HepG2 (cell line): ENCODE measurements around the gene VAV2. TPM values are rescaled to one million over a fixed set of nuclear protein-coding genes. Genes with fewer than 3 reads are reported as not detected.
A peak's percentile ranks its signal among the peaks of the same experiment; 100 is the strongest.

ENCODE experiments used
- CC2D1A ChIP-seq: sonication (generic); formaldehyde crosslinking; IDR thresholded peaks from 2 replicates; pipeline ENCODE4 v1.8.1; 2023; ENCODE audit warnings: mild to moderate bottlenecking, missing genetic modification reagents
- DPF2 ChIP-seq: sonication (generic); formaldehyde crosslinking; IDR thresholded peaks from 2 replicates; pipeline ENCODE4 v1.4.0; 2020; ENCODE audit warnings: mild to moderate bottlenecking, low read depth, missing genetic modification reagents, borderline replicate concordance
- DZIP1 ChIP-seq: sonication (generic); formaldehyde crosslinking; IDR thresholded peaks from 2 replicates; pipeline ENCODE4 v1.5.0; 2020; ENCODE audit warnings: mild to moderate bottlenecking, missing genetic modification reagents
- E2F5 ChIP-seq: sonication (generic); formaldehyde crosslinking; conservative IDR thresholded peaks from 2 replicates; pipeline ENCODE4 v1.4.0; 2020; ENCODE audit warnings: missing genetic modification reagents
- ESRRA ChIP-seq: sonication (generic); formaldehyde crosslinking; IDR thresholded peaks from 2 replicates; pipeline ENCODE4 v1.5.1; 2020; ENCODE audit warnings: mild to moderate bottlenecking, low read depth, missing genetic modification reagents
- FOXP1 ChIP-seq, 2 experiments: fragments of 450-650 bp in 1 of 2; IDR thresholded peaks; 2 replicates each; pipeline ENCODE4 v1.6.1; 2017 to 2018; ENCODE audit warnings: antibody characterized with exemption in 1 of 2
- IKZF5 ChIP-seq: IDR thresholded peaks from 2 replicates; pipeline ENCODE4 v1.6.1; 2018; ENCODE audit warnings: missing genetic modification reagents, mild to moderate bottlenecking, missing compliant biosample characterization
- ISL2 ChIP-seq: sonication (generic); formaldehyde crosslinking; IDR thresholded peaks from 2 replicates; pipeline ENCODE4 v1.5.0; 2020; ENCODE audit warnings: missing genetic modification reagents
- JUND ChIP-seq: sonication (generic); formaldehyde crosslinking; IDR thresholded peaks from 2 replicates; pipeline ENCODE4 v1.8.0; 2022; ENCODE audit warnings: mild to moderate bottlenecking, missing genetic modification reagents
- KAT2B ChIP-seq: fragments of 150-350 bp; IDR thresholded peaks from 2 replicates; pipeline ENCODE4 v1.6.1; 2014; ENCODE audit warnings: low read depth, low read length, borderline replicate concordance
- MTA1 ChIP-seq: sonication (generic); formaldehyde crosslinking; IDR thresholded peaks from 2 replicates; pipeline ENCODE4 v1.4.0; 2020; ENCODE audit warnings: missing genetic modification reagents, mild to moderate bottlenecking, borderline replicate concordance
- NFATC3 ChIP-seq: sonication (generic); formaldehyde crosslinking; IDR thresholded peaks from 2 replicates; pipeline ENCODE4 v1.5.1; 2020; ENCODE audit warnings: mild to moderate bottlenecking, missing genetic modification reagents
- NFKB2 ChIP-seq: sonication (generic); formaldehyde crosslinking; IDR thresholded peaks from 2 replicates; pipeline ENCODE4 v1.4.0; 2020; ENCODE audit warnings: missing genetic modification reagents, borderline replicate concordance
- POGZ ChIP-seq: sonication (generic); formaldehyde crosslinking; IDR thresholded peaks from 2 replicates; pipeline ENCODE4 v1.4.0; 2020; ENCODE audit warnings: mild to moderate bottlenecking, missing genetic modification reagents
- SETDB1 ChIP-seq: sonication (generic); formaldehyde crosslinking; IDR thresholded peaks from 2 replicates; pipeline ENCODE4 v1.5.1; 2020; ENCODE audit warnings: missing genetic modification reagents, mild to moderate bottlenecking, borderline replicate concordance
- SOX6 ChIP-seq, 2 experiments: fragments of 450-650 bp in 1 of 2; sonication (generic) in 1 of 2; formaldehyde crosslinking in 1 of 2; IDR thresholded peaks; 2 replicates each; pipeline versions ENCODE4 v1.4.0 to v1.6.1; 2017 to 2020; ENCODE audit warnings: antibody characterized with exemption in 1 of 2, mild to moderate bottlenecking in 1 of 2, missing genetic modification reagents in 1 of 2
- STAG1 ChIP-seq: sonication (generic); formaldehyde crosslinking; IDR thresholded peaks from 2 replicates; pipeline ENCODE4 v1.4.0; 2020; ENCODE audit warnings: missing genetic modification reagents
- ZNF362 ChIP-seq: sonication (generic); formaldehyde crosslinking; IDR thresholded peaks from 2 replicates; pipeline ENCODE4 v1.4.0; 2020; ENCODE audit warnings: missing genetic modification reagents, mild to moderate bottlenecking, borderline replicate concordance
- ZNF512 ChIP-seq: sonication (generic); formaldehyde crosslinking; IDR thresholded peaks from 2 replicates; pipeline ENCODE4 v1.4.0; 2020; ENCODE audit warnings: mild to moderate bottlenecking, missing genetic modification reagents
- ZNF720 ChIP-seq: sonication (generic); formaldehyde crosslinking; IDR thresholded peaks from 2 replicates; pipeline ENCODE4 v1.4.0; 2020; ENCODE audit warnings: missing genetic modification reagents
- ZNF768 ChIP-seq: sonication (generic); formaldehyde crosslinking; IDR thresholded peaks from 2 replicates; pipeline ENCODE4 v1.4.0; 2020; ENCODE audit warnings: missing genetic modification reagents
- ZNF792 ChIP-seq: IDR thresholded peaks from 2 replicates; pipeline ENCODE4 v1.6.1; 2016
- ZNF891 ChIP-seq: sonication (generic); formaldehyde crosslinking; IDR thresholded peaks from 2 replicates; pipeline ENCODE4 v1.5.0; 2020; ENCODE audit warnings: mild to moderate bottlenecking, missing genetic modification reagents
- polyA plus RNA-seq, 8 experiments: library from polyadenylated mRNA; depleted of rRNA in 3 of 8; stranded (reverse) in 7 of 8; unstranded in 1 of 8; fragments of >200 nt; fragmentation: Illumina TruSeq in 4 of 8; extraction: Trizol in 4 of 8; gene quantifications; 2 replicates each; pipeline versions ENCODE4 v1.2.1 to v1.2.3, GENCODE V29; 2011 to 2016; ENCODE audit warnings: low read depth in 4 of 8, missing spikeins in 1 of 8, mixed read lengths in 1 of 8; ENCODE audit not compliant: insufficient read depth in 1 of 8
- total RNA-seq, 5 experiments: library from RNA; depleted of rRNA; stranded (reverse); fragments of >200 nt; fragmentation: Illumina TruSeq; extraction: Trizol; gene quantifications; 2 replicates each; pipeline ENCODE4 v1.2.3, GENCODE V29; 2016; ENCODE audit warnings: low read depth in 1 of 5

Gene VAV2
- total and polyA plus RNA-seq, 2 of the 13 experiments (the other 11 are each of a cell fraction or from before 2014, with no cell fraction given), result 22.5 to 22.9 TPM

GRCh38 chr9:133994353-133995011 lies 2.4 kb upstream of the VAV2 start (continued):
- TF ChIP-seq SOX6 (IDR thresholded peaks at IDR 0.05) (no peak), SOX6 (CRISPR knock-in tag; IDR thresholded peaks at IDR 0.05) (peak; percentile 9; the same call in 1 of the 2 replicates), E2F5 (CRISPR knock-in tag) (no peak; the same call in 1 of the 2 replicates), ZNF362 (CRISPR knock-in tag) (no peak), DZIP1 (CRISPR knock-in tag) (no peak), STAG1 (CRISPR knock-in tag) (peak; percentile 100), IKZF5 (CRISPR knock-in tag) (peak; percentile 34; the same call in 1 of the 2 replicates), MTA1 (CRISPR knock-in tag) (no peak), CC2D1A (CRISPR knock-in tag) (no peak), POGZ (no peak), ISL2 (CRISPR knock-in tag) (0 out of 2 replicates have a peak, but pooled peaks have one; percentile 37), ZNF720 (CRISPR knock-in tag) (no peak), SETDB1 (CRISPR knock-in tag) (no peak), JUND (CRISPR knock-in tag) (no peak), ZNF891 (CRISPR knock-in tag) (no peak), ZNF768 (CRISPR knock-in tag) (peak; percentile 56; the same call in 1 of the 2 replicates), KAT2B (no peak), ZNF512 (CRISPR knock-in tag) (no peak), ESRRA (CRISPR knock-in tag) (no peak), NFATC3 (CRISPR knock-in tag) (no peak), FOXP1 (IDR thresholded peaks at IDR 0.05) (no peak), FOXP1 (CRISPR knock-in tag; IDR thresholded peaks at IDR 0.05) (no peak), ZNF792 (no peak), DPF2 (CRISPR knock-in tag) (no peak), NFKB2 (CRISPR knock-in tag) (peak; percentile 55; the same call in 1 of the 2 replicates)
